Chondrocyte (in vitro differentiated cells): ENCODE measurements around the gene XKR7. TPM values are rescaled to one million over a fixed set of nuclear protein-coding genes. Genes with fewer than 3 reads are reported as not detected.

Source experiments
- DNase-seq: peaks from one replicate; pipeline ENCODE4 v3.0.0; 2021; ENCODE audit warnings: mixed read lengths, low spot score
- H3K27ac Mint-ChIP-seq: one replicate; pipeline ENCODE4 v1.8.0; 2021; ENCODE audit warnings: mild to moderate bottlenecking, moderate library complexity, mixed read lengths; ENCODE audit not compliant: unreplicated experiment
- H3K27me3 Mint-ChIP-seq: 2 replicates; pipeline ENCODE4 v1.8.0; 2021; ENCODE audit warnings: low read depth, mixed read lengths
- H3K36me3 Mint-ChIP-seq: 2 replicates; pipeline ENCODE4 v1.8.0; 2021; ENCODE audit warnings: low read depth, mixed read lengths
- H3K4me1 Mint-ChIP-seq: 2 replicates; pipeline ENCODE4 v1.8.0; 2021; ENCODE audit warnings: low read depth, mild to moderate bottlenecking, mixed read lengths
- H3K4me3 Mint-ChIP-seq: one replicate; pipeline ENCODE4 v1.8.0; 2021; ENCODE audit warnings: mild to moderate bottlenecking, moderate library complexity, mixed read lengths; ENCODE audit not compliant: unreplicated experiment
- H3K9me3 Mint-ChIP-seq: 2 replicates; pipeline ENCODE4 v1.8.0; 2021; ENCODE audit warnings: low read depth, mixed read lengths
- CTCF ChIP-seq: fragments of 200-600 bp; sonication (generic); IDR thresholded peaks from 2 replicates; pipeline ENCODE4 v1.5.0; 2021; ENCODE audit warnings: antibody characterized with exemption, mild to moderate bottlenecking, moderate library complexity
- total RNA-seq: library from RNA; stranded (reverse); gene quantifications from 3 replicates; pipeline ENCODE4 v1.2.1, GENCODE V29; 2021

Gene XKR7
- total RNA-seq, 1 donor from 2014 or later, result 0.02 TPM

GRCh38 chr20:31934968-31935764, 32.8 kb upstream of the XKR7 start:
- Mint-ChIP-seq H3K9me3 (no peaks in the 10 kb centered on the region), H3K4me1 (no peaks in the 10 kb centered on the region), H3K27ac (no peak overlapping the region), H3K4me3 (no peak overlapping the region), H3K36me3 (no peaks in the 10 kb centered on the region), H3K27me3 (peaks cover 25% of the 10 kb centered on the region)
- TF ChIP-seq CTCF, result peak; percentile 26
- DNase-seq, result peak; percentile 62

GRCh38 chr20:31936420-31936819, 31.5 kb upstream of the XKR7 start:
- no peak for TF ChIP-seq CTCF
- Mint-ChIP-seq H3K9me3 (no peaks in the 10 kb centered on the region), H3K4me1 (no peaks in the 10 kb centered on the region), H3K27ac (no peak overlapping the region), H3K4me3 (no peak overlapping the region), H3K36me3 (no peaks in the 10 kb centered on the region), H3K27me3 (peaks cover 13% of the 10 kb centered on the region)
- DNase-seq, result peak; percentile 47

- no peaks in the 10 kb centered on the region for H3K9me3 Mint-ChIP-seq
- no peak overlapping the region for H3K27ac Mint-ChIP-seq
- no peak for DNase-seq
- no peak for TF ChIP-seq CTCF
- H3K4me1 Mint-ChIP-seq, result no peaks in the 10 kb centered on the region
- peaks cover 8% of the 10 kb centered on the region for H3K27me3 Mint-ChIP-seq
- H3K36me3 Mint-ChIP-seq, result no peaks in the 10 kb centered on the region
- no peak overlapping the region for H3K4me3 Mint-ChIP-seq
Observed at GRCh38 chr20:31937820-31938219, 30.1 kb upstream of the XKR7 start.

DNA sequence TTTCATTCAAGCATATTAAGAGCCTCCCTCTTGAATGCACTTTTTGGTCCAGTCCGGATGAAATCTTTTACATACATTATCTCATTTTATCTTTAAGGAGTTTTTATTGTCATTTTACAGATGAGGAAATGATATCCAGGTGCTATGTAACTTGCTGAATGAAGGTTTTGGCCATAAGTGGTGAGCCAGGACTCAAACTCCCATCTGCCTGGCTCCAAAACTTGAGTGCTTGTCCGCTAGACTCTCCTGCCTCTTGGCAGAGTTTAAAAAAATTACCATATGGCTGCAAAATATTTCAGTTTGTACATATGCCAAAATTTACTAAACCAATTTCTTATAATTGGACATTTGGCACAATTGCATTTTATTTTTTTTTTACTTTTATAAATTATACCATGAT, 28.3 kb upstream of the XKR7 start:
- Mint-ChIP-seq H3K27me3 (peaks cover 8% of the 10 kb centered on the region), H3K36me3 (peaks cover 4% of the 10 kb centered on the region), H3K27ac (no peak overlapping the region), H3K9me3 (no peaks in the 10 kb centered on the region), H3K4me1 (no peaks in the 10 kb centered on the region), H3K4me3 (no peak overlapping the region)
- no peak for DNase-seq
- no peak for TF ChIP-seq CTCF

GRCh38 chr20:31943052-31943471, 24.9 kb upstream of the XKR7 start:
- Mint-ChIP-seq H3K4me1 (no peaks in the 10 kb centered on the region), H3K4me3 (no peak overlapping the region), H3K27me3 (peaks cover 7% of the 10 kb centered on the region), H3K9me3 (peaks cover under 1% of the 10 kb centered on the region), H3K27ac (no peak overlapping the region), H3K36me3 (peaks cover 30% of the 10 kb centered on the region)
- DNase-seq, result no peak
- no peak for TF ChIP-seq CTCF
